Sigmoid colon (tissue), 4 donors: ENCODE data around the gene PSAP.

Experiments used
- CTCF ChIP-seq, 4 experiments: fragments of 450-650 bp in 3 of 4; fragments of 200-600 bp in 1 of 4; IDR thresholded peaks; one replicate each; pipeline ENCODE4 v1.5.1; 2016 to 2019; ENCODE audit warnings: antibody characterized with exemption in 4 of 4, mild to moderate bottlenecking in 3 of 4, moderate library complexity in 2 of 4
- EP300 ChIP-seq, 4 donors: sonication (generic); formaldehyde crosslinking; IDR thresholded peaks; one replicate each; pipeline ENCODE4 v1.6.1; 2017; ENCODE audit warnings: antibody characterized with exemption in 4 of 4
- POLR2A ChIP-seq, 2 donors: fragments of 450-650 bp; IDR thresholded peaks; one replicate each; pipeline ENCODE4 v1.6.1; 2016; ENCODE audit warnings: antibody characterized with exemption in 2 of 2, mild to moderate bottlenecking in 2 of 2, moderate library complexity in 2 of 2
- POLR2AphosphoS5 ChIP-seq, 4 donors: sonication (generic); formaldehyde crosslinking; IDR thresholded peaks; one replicate each; pipeline ENCODE4 v1.6.1; 2017; ENCODE audit warnings: antibody characterized with exemption in 4 of 4

GRCh38 chr10:71900441-71901180 lies 49.6 kb upstream of the PSAP start:
- TF ChIP-seq CTCF (IDR thresholded peaks at IDR 0.05) (no peak), POLR2A (IDR thresholded peaks at IDR 0.05) (no peak), EP300 (IDR thresholded peaks at IDR 0.05) (no peak), POLR2AphosphoS5 (IDR thresholded peaks at IDR 0.05) (no peak)
